SK-MEL-5 (cell line): ENCODE measurements around the gene KLHL17. TPM values are rescaled to one million over a fixed set of nuclear protein-coding genes. Genes with fewer than 3 reads are reported as not detected.

Experiments
- DNase-seq: peaks from one replicate; pipeline ENCODE4 v3.0.0-alpha.2; 2016; ENCODE audit warnings: low read depth, low spot score
- in situ Hi-C: cut with HindIII; loops from 2 replicates; pipeline ENCODE4 v1.10.0; 2016; ENCODE audit warnings: low sequenced_read_pairs, high pct_unique_total_duplicates, low pct_unique_long_range_greater_than_20kb
- small RNA-seq, 2 experiments: library from RNA; depleted of rRNA; stranded (forward); fragments of <200 nt; gene quantifications; one replicate each; pipeline ENCODE3, GENCODE V24; 2014
- total RNA-seq: library from RNA; depleted of rRNA; stranded (reverse); fragments of >200 nt; shearing (Covaris generic); gene quantifications from 2 replicates; pipeline ENCODE4 v1.2.3, GENCODE V29; 2014; rRNA removed

Gene KLHL17
- total RNA-seq, 1 experiment from 2014 or later, result 5.3 TPM

- in situ Hi-C loops, result no loop called here
- DNase-seq, result no peak
Measured at GRCh38 chr1:1014799-1015681, 54.7 kb downstream of the KLHL17 start.

Small RNAs within 50 kb of the gene (small RNA-seq; reads per million reads assigned to genes)
- gene AL645608.3, result 0 reads per million in 2 experiments
- 0 reads per million in 2 experiments for gene AL645608.4

Other genes with a start within 250 kb of the KLHL17 start
- not detected in 2 replicates for gene SAMD11, start 36.7 kb upstream of the KLHL17 start, total RNA-seq
- gene NOC2L, start 1.3 kb upstream of the KLHL17 start, total RNA-seq, result 117 and 123 TPM in 2 replicates
- gene PLEKHN1, start 5.9 kb downstream of the KLHL17 start, total RNA-seq, result 0.03 and 0.11 TPM in 2 replicates
- 0.85 and 1.3 TPM in 2 replicates for gene PERM1, start 21.5 kb downstream of the KLHL17 start, total RNA-seq
- 4.8 and 8.4 TPM in 2 replicates for gene HES4, start 39.5 kb downstream of the KLHL17 start, total RNA-seq
- 3.1 and 6.2 TPM in 2 replicates for gene ISG15, start 52.9 kb downstream of the KLHL17 start, total RNA-seq
- 21.3 and 23.0 TPM in 2 replicates for gene AGRN, start 59.5 kb downstream of the KLHL17 start, total RNA-seq
- not detected in 2 replicates for gene RNF223, start 113.7 kb downstream of the KLHL17 start, total RNA-seq
- 9.4 and 10.0 TPM in 2 replicates for gene C1orf159, start 155.5 kb downstream of the KLHL17 start, total RNA-seq
- gene TTLL10, start 213.3 kb downstream of the KLHL17 start, total RNA-seq, result not detected in 2 replicates
- gene TNFRSF18, start 246.0 kb downstream of the KLHL17 start, total RNA-seq, result not detected in 2 replicates